ENCODE measurements around the gene APBB1IP. TPM values are rescaled to one million over a fixed set of nuclear protein-coding genes. Genes with fewer than 3 reads are reported as not detected.
A peak's percentile ranks its signal among the peaks of the same experiment; 100 is the strongest.
"Not testable (repeated sequence)": the region's sequence is repeated elsewhere in the genome, so short reads cannot be mapped to it uniquely, and the experiment has no call there.

The APBB1IP gene
- total and polyA plus RNA-seq, 2 donors (not counting 1 experiment from before 2014, with no cell fraction given): 60.1 to 97.0 TPM

DNA sequence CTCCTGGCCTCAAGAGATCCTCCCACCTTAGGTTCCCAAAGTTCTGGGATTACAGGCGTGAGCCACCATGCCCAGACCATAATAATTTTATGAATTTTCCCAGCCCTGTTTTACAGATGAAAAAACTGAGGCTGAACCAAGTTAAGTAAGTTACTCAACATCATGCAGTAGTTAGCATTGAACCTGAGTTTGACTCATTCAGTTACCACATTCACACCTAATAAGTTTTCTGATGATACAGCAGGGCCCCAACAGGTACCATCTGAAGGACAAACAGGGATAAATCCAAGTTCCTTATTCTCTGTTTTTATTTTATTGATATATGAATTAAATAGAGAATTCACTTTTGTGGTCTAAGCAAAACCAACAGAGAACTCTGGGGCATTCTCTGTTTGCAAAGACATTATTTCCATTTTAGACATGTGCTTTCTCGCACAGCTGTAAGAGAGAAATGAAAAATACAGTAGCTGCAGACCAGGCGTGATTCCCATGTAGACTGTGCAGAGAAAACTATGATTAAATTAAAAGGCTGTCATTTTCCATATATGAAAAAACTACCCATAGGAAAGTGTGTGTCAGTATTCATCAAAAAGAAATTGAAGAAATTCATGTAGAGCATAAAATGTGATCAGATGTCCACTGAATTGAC lies 26.6 kb downstream of the APBB1IP start:
- peaks cover 7 to 19% of the 10 kb centered on the region in 2 experiments for H3K36me3 ChIP-seq (replicated peaks in 1 of 2; ENCODE audit: control extremely low read depth in 1 of 2, control insufficient read depth in 1 of 2, extremely low read depth in 1 of 2, insufficient read depth in 2 of 2, low read length in 1 of 2)
- H3K9ac ChIP-seq (ENCODE audit: low read length): no peak overlapping the region
- TF ChIP-seq, protein P1, sequence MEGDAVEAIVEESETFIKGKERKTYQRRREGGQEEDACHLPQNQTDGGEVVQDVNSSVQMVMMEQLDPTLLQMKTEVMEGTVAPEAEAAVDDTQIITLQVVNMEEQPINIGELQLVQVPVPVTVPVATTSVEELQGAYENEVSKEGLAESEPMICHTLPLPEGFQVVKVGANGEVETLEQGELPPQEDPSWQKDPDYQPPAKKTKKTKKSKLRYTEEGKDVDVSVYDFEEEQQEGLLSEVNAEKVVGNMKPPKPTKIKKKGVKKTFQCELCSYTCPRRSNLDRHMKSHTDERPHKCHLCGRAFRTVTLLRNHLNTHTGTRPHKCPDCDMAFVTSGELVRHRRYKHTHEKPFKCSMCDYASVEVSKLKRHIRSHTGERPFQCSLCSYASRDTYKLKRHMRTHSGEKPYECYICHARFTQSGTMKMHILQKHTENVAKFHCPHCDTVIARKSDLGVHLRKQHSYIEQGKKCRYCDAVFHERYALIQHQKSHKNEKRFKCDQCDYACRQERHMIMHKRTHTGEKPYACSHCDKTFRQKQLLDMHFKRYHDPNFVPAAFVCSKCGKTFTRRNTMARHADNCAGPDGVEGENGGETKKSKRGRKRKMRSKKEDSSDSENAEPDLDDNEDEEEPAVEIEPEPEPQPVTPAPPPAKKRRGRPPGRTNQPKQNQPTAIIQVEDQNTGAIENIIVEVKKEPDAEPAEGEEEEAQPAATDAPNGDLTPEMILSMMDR (IDR thresholded peaks at IDR 0.05): no peak
- no peak for TF ChIP-seq EZH2 (IDR thresholded peaks at IDR 0.05; ENCODE audit: borderline replicate concordance, insufficient read depth, low read depth, low read length, poor library complexity, severe bottlenecking)
- WGBS (ENCODE audit: insufficient coverage): 100% methylated on average over 1 of the region's 3 CpGs
- H2AFZ ChIP-seq (ENCODE audit: insufficient read depth, low read depth, low read length, poor library complexity, severe bottlenecking): no peak overlapping the region
- no peaks in the 10 kb centered on the region for H3K27me3 ChIP-seq (replicated peaks in 1 of 4; ENCODE audit: control extremely low read depth in 1 of 4, control insufficient read depth in 3 of 4, insufficient read depth in 4 of 4, low read length in 3 of 4)
- ChIA-PET POLR2A (no interaction called here), CTCF (interaction anchor here (1.3 kb wide), 1 partner anchor 22 kb away, joined by 3 read pairs; no protein-coding TSS in a partner anchor)
- DNase-seq (no peak), ATAC-seq (ENCODE audit: low read depth) (no peak)
- H3K4me3 ChIP-seq (ENCODE audit: control extremely low read depth in 1 of 5, extremely low read depth in 1 of 5, insufficient read depth in 1 of 5, low read depth in 2 of 5, low read length in 4 of 5): no peak overlapping the region
- no peaks in the 10 kb centered on the region for H3K27me3 Mint-ChIP-seq
- peak overlapping the region; percentile 50 for H3K27ac Mint-ChIP-seq
- H3K4me2 ChIP-seq (replicated peaks; ENCODE audit: low read depth, low read length, poor library complexity, severe bottlenecking): no peak overlapping the region
- peaks cover 11% of the 10 kb centered on the region for H4K20me1 ChIP-seq (ENCODE audit: control insufficient read depth, insufficient read depth, low read length, poor library complexity, severe bottlenecking)
- no peak overlapping the region for H3K4me3 Mint-ChIP-seq
- peaks cover 97% of the 10 kb centered on the region for H3K79me2 ChIP-seq (ENCODE audit: control insufficient read depth, insufficient read depth, low read length)
- H3K9me3 Mint-ChIP-seq (ENCODE audit: insufficient read depth): no peaks in the 10 kb centered on the region
- peaks cover 0 to 4% (median 0%) of the 10 kb centered on the region in 3 donors for H3K9me3 ChIP-seq (ENCODE audit: control extremely low read depth in 1 of 3, control insufficient read depth in 2 of 3, insufficient read depth in 1 of 3, low read length in 2 of 3)
- intact Hi-C loops (cut with micrococcal nuclease): no loop called here
- H3K4me1 ChIP-seq (ENCODE audit: control insufficient read depth in 2 of 2, insufficient read depth in 2 of 2, low read length in 2 of 2): peaks cover 42 to 65% of the 10 kb centered on the region in 2 donors
- peak overlapping the region in 1 of 2 donors; percentile 32 for H3K27ac ChIP-seq (ENCODE audit: low read length in 2 of 2)
- H3K4me1 Mint-ChIP-seq: peaks cover 76% of the 10 kb centered on the region

DNA sequence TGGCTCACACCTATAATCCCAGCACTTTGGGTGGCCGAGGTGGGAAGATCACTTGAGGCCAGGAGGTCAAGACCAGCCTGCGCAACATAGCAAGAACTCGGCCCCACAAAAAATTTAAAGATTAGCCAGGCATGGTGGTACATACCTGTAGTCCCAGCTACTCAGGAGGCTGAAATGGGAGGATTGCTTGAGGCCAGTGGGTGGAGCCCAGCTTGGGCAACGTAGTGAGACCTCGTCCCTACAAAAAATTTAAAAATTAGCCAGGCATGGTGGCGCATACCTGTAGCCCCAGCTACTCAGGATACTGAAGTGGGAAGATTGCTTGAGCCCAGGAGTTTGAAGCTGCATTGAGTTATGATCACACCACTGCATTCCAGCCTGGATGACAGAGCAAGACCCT lies 28.4 kb downstream of the APBB1IP start:
- CTCF ChIA-PET: interaction anchor here (1.1 to 1.5 kb wide), 2 partner anchors 9 to 25 kb away, joined by 3 to 5 read pairs; no protein-coding TSS in a partner anchor
- peaks cover 80% of the 10 kb centered on the region for H3K4me1 Mint-ChIP-seq
- H3K9ac ChIP-seq (ENCODE audit: low read length); H3K9me3 ChIP-seq (ENCODE audit: control extremely low read depth in 1 of 3, control insufficient read depth in 2 of 3, insufficient read depth in 1 of 3, low read length in 2 of 3); H3K27me3 Mint-ChIP-seq; H3K27me3 ChIP-seq (replicated peaks in 1 of 4; ENCODE audit: control extremely low read depth in 1 of 4, control insufficient read depth in 3 of 4, insufficient read depth in 4 of 4, low read length in 3 of 4); H3K4me3 Mint-ChIP-seq; H3K4me2 ChIP-seq (replicated peaks; ENCODE audit: low read depth, low read length, poor library complexity, severe bottlenecking); ATAC-seq (ENCODE audit: low read depth); H2AFZ ChIP-seq (ENCODE audit: insufficient read depth, low read depth, low read length, poor library complexity, severe bottlenecking); H3K9me3 Mint-ChIP-seq (ENCODE audit: insufficient read depth); intact Hi-C loops (cut with micrococcal nuclease); DNase-seq; H3K4me3 ChIP-seq (ENCODE audit: control extremely low read depth in 1 of 5, extremely low read depth in 1 of 5, insufficient read depth in 1 of 5, low read depth in 2 of 5, low read length in 4 of 5): not testable (repeated sequence)
- WGBS (ENCODE audit: insufficient coverage): 100% methylated on average over 1 of the region's 6 CpGs
- POLR2A ChIA-PET: interaction anchor here (0.6 to 1.1 kb wide), 3 partner anchors 13 to 79 kb away, joined by 3 to 4 read pairs (median 3); no protein-coding TSS in a partner anchor
- Histone ChIP-seq H3K27ac (ENCODE audit: low read length in 2 of 2) (peak overlapping the region in 1 of 2 donors; percentile 58), H3K4me1 (ENCODE audit: control insufficient read depth in 2 of 2, insufficient read depth in 2 of 2, low read length in 2 of 2) (peaks cover 47 to 77% of the 10 kb centered on the region in 2 donors), H3K79me2 (ENCODE audit: control insufficient read depth, insufficient read depth, low read length) (peaks cover 97% of the 10 kb centered on the region), H3K36me3 (replicated peaks in 1 of 2; ENCODE audit: control extremely low read depth in 1 of 2, control insufficient read depth in 1 of 2, extremely low read depth in 1 of 2, insufficient read depth in 2 of 2, low read length in 1 of 2) (peaks cover 2 to 22% of the 10 kb centered on the region in 2 experiments), H4K20me1 (ENCODE audit: control insufficient read depth, insufficient read depth, low read length, poor library complexity, severe bottlenecking) (peaks cover 11% of the 10 kb centered on the region)
- H3K27ac Mint-ChIP-seq: peak overlapping the region; percentile 61

Measured in B cell (primary cell).